HG03159 (cell line): ENCODE measurements around the gene GCLM.

Experiments used
- ATAC-seq: cut with Tn5 transposase; IDR thresholded peaks from one replicate; pipeline ENCODE4 v1.9.1; 2021; ENCODE audit warnings: mild to moderate bottlenecking, moderate library complexity; ENCODE audit not compliant: unreplicated experiment

GCLM gene

DNA sequence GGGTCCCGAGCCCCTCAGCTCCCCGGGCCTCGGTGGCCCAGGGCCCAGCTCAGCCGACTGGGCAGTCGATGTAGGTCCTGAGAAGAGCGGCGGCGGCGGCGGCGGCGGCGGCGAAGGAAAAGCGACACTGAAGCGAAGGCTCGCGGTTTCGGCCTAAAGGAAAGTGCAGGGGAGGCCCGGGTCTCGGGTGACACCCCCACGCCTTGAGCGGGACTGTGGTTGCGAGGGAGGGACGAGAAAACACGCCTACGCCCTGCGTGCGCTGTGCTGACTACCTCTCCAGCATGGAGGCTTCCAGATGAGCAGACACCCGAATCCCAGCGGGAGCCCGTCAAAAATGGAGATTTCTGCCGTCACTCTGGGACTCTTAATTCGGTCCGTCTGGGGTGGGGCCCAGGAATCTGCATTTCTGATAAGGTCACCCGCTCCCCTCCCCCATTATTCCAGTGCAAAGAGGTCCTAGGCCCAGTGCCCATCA is 61.4 kb downstream of the GCLM start:
- peak; percentile 26 for ATAC-seq

DNA sequence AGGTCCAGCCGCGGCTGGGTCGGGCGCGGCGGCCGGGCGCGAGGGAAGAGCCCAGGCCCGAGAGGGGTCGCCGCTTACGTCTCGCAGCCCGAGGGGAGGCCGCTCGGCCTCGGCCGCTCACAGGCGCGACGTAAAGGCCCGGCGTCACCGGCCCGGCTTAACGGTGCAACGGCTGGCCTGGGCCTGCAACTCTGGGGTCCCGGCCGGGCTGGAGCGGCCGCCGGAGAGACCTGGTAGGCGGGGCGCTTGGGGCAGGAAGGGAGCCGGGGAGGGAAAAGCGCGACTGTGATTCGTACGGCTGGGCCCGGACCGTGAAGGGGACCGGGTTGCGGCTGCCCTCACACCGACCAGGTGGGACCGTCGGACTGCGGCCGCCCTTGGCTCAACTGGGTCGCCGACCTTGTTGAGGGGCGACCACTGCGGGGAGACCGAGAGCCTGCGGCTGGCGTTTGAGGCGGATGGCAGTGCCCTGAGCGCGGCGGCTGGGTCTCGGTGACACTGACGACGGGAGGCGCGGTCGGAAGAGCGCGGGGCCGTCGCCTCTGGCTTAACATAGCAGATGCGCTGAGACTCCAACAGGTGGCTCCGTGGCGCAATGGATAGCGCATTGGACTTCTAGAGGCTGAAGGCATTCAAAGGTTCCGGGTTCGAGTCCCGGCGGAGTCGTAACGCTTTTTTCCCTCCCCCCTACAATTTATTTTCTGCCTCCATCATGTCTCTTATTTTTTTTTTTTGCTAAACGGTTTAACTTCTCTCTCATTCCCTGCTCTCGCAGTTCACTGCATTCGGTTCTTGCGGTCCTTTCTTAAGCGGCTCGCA is 62.0 kb downstream of the GCLM start:
- ATAC-seq = peak; percentile 72

DNA sequence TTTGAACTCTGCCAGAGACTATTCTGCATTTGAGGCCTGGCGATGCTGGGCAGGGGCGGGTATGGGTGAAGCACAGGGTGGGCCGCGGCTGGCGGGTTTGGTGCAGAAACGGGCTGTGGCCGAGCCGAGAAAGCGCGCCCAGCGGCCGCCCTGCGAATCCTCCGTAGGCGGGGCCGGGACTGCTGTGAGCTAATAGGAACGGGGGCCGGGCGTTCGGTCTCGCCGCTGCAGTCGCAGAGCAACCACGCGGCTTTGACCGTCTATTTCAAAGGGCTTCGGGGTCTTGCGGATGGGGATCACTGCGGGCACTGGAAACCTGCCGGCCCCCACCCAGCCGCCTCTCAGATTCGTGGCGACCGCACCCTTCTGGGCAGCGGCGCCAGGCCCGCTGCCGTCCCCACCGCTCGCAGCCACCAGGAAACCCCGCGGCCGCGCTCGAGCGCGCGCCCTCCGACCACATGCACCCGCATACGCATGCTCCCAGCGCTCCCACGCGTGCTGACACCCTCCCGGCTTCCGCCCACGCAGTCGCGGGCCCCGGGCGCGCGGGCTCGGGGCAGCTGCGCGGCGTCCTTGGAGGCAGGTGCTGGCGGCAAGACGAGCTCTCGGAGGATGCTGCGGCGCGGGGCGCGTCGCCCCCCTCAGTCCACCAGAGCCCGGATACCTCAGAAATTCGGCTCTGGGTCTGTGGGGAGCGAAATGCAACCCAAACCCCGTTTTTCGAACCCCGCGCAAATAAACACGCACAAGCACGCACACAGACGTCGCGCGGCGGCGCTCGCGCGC is 62.8 kb downstream of the GCLM start:
- ATAC-seq = peak; percentile 58

DNA sequence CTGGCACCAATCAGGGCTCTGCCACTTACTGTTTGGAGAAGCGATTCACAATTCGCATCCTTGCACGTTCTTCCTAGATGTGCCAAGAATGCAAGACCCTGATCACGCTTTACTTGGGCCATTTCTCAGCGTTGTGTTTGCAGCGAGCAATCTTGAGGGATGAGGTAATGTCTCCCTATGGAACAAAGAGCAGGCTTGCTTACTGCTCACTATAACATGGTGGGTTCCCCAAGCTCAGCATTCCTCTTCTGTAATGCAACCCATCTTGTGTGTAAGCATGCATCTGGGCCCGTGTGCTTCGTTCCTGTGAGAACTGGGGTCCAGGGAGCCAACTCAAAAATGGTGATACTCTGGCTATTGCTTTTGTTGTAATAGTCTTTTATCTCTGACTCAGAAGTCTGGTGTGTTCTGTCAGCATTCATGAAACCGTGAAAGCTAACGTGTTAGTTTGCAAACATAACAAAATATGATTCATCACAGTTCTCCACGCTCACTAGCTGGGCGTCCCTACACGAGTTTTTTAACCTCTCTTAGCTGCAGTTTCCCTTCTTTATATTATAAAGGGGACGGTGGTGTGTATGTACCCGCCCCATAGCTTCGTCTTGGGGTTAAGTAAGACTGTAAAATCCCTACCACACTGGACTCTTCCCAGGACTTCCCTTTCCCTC is 63.6 kb downstream of the GCLM start:
- ATAC-seq = peak; percentile 4

DNA sequence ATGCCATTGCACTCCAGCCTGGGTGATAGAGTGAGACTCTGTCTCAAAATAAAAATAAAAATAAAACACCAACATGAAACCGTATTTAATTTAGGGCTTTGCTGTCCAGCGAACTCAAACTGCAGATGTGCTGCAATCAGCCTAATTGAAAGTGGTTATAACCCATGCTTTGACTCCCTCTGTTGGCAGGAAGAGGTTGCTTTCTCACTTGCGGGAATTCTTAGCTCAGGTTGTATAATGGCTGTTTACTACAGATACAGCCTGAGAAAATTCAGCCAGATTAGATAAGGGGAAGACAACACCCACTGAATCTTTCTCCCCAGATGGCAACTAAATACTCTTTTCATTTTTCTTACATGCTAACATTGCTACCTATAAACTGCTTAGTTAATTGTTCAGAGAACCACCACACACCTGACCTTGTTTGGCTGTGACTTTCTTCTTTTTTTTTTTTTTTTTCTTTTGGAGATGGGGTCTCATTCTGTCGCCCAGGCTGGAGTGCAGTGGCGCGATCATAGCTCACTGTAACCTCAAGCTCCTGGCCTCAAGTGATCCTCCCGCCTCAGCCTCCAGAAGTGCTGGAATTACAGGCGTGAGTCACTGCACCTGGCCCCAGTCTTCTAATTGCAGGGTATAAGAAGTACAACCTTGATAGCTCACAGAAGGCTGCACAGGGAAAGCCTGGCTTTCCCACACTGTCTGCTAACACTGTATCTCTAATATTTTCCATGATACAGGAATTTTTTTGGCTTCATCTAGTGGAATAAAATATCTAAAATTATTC is 64.8 kb downstream of the GCLM start:
- no peak for ATAC-seq

DNA sequence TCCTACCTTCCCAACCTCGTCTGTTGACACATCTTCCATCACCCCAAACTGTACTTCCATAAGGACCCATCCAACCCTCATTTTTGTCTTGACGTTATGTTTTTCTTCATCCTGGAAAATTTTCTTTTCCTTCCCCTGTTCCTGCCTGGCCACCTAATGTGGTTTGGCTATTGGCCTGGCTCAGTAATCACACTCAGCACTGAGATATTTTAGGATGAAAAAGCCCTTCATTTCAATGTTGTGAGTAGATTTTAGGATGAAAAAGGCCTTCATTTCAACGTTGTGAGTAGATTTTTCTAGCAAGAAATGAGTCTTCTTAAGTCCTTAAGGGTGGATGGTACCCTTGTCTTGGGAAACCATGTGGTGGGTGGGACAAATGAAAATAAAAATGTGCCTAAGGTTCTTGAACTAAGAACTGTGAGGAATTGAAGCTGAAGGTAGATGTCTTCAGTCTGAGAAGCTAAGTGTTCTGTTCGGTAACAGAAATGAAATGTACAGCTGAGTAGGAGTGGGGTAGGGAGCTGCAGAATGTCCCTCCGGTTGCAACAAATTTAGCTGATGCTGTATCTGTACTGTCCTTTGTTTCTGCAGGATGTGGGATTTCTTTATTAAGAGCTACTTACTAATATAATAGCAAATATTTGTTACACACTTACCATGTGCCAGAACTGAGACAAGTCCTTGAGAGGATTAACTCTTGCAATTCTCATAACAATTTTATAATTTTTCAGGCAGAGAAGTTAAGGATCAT is 66.3 kb downstream of the GCLM start:
- no peak for ATAC-seq

DNA sequence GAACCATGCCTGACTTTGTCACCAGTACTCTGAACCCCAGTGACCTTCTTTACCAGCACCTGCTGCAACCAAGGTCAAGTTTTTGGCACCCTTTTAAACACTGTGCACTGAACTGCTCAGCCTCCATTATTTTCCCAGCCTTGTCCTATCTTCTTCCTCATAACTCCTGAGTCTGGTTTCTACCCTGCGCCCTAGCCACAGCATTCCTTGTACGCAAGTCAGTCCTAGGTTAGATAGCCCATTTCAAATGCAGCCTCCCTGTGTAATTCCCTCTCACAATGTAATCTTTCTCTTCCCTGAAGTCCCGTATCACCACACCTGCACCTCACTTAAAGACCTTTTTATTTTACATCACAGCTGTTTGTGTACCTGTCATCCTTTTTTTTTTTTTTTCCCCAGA is 67.5 kb downstream of the GCLM start:
- no peak for ATAC-seq

DNA sequence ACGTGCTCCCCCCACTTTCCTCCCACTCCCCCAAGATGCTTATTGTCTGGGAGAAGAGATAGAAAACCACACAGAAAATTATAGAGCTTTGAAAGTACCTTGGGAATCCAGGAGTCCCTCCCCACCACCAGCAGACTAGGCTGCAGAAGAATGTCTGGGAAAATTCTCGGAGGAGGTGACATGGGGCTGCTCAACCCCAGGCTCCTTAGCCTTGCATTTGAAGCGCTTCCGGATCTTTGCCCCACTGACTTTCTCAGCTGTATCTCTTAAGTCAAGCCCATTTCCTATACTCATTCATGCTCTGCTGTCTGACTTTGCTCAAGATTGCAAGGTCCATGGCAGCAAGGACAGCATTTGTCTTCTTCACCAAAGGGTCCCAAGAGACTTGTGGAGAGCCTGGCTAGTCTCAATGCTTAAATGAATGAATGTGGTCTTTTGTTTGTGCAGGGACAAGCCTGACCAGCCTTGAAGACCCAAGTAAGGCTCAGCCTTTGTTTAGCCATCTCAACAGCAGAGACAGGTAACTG is 68.2 kb downstream of the GCLM start:
- ATAC-seq = no peak

DNA sequence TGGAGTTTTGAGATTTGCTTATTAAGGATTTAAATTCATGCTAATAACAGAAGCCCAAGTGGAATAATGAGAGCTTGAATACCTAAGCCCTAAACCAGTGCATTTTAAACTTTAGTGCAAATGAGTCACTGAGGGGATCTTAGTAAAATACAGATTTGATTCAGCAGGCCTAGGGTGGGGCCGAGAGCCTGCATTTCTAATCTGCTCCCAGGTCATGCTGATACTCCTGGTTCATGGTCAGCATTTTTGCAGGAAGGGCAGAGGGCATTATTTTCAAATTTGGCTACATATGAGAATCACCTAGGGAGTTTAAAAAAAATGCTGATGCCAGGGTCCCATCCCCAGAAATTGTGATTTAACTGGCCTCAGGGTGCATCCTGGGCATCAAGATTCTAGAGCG is 69.5 kb downstream of the GCLM start:
- ATAC-seq = no peak

DNA sequence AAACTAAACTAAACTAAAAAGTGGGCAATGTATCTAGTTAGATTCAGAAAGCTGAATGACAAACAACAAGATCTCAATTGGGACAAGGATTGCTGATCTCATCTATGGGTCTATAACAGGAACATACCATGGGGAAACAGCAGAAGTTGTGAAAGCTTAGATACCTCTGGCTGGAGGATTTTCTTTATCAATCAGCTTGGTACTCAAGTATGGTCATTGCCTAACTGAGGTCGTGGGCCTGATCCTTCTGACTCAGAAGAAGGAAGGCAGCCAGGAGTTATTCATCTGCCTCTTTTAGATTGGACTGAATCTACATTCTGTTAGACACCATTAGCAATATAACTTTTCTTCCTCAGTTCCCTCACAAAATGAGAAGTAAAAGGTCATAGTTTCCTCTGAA is 69.9 kb downstream of the GCLM start:
- ATAC-seq = no peak

DNA sequence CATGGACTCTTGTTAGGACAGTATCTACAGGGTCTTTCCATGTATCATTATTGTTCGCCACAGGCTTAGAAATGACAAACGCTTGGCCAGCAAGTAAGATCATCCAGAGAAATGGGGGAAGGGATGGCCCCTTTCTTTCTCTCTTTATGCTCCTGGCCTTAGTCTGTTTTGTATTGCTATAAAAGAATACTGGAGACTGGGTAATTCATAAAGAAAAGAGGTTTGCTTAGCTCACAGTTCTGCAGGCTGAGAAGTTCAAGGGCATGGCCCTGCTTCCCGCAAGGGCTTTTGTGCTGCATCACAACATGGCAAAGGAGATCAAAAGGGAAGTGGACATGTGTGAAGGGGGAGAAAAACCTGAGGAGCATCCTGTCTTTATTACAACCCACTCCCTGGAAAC is 71.3 kb downstream of the GCLM start:
- ATAC-seq = no peak
